SK-N-SH (cell line): ENCODE results near the gene DVL3. TPM values are rescaled to one million over a fixed set of nuclear protein-coding genes. Genes with fewer than 3 reads are reported as not detected.

Source experiments
- CTCF ChIA-PET: fragments of 300-600, 350-600 bp; formaldehyde crosslinking; extraction: SDS; loops from one replicate; lab custom pipeline; 2021; lab: Yijun Ruan, JAX
- POLR2A ChIA-PET: fragments of 350-600 bp; sonication (Branson Sonifier 250); formaldehyde crosslinking; extraction: SDS; loops from one replicate; lab custom pipeline; 2020; ENCODE audit warnings: antibody characterized with exemption, inconsistent platforms; lab: Yijun Ruan, JAX
- DNase-seq: peaks from one replicate; pipeline ENCODE4 v3.0.0; 2012
- H2AFZ ChIP-seq: fragments of 200-600 bp; sonication (generic); 2 replicates; pipeline ENCODE4 v1.8.1; 2016; ENCODE audit warnings: antibody characterized with exemption, mild to moderate bottlenecking, low read depth
- H3F3A ChIP-seq: fragments of 200-600 bp; sonication (generic); replicated peaks from 2 replicates; pipeline ENCODE3; 2016; ENCODE audit warnings: antibody characterized with exemption, mild to moderate bottlenecking; ENCODE audit not compliant: insufficient read depth
- H3K27ac ChIP-seq, 2 experiments: fragments of 200-500 bp in 1 of 2; fragments of 200-600 bp in 1 of 2; sonication (Bioruptor generic) in 1 of 2; sonication (generic), shearing (Covaris generic) in 1 of 2; 2 replicates each; pipeline versions ENCODE4 v1.5.1 to v1.6.1; 2014 to 2016; ENCODE audit warnings: low read depth in 2 of 2, inconsistent platforms in 1 of 2, low read length in 1 of 2, mild to moderate bottlenecking in 1 of 2, mixed read lengths in 1 of 2
- H3K27me3 ChIP-seq: fragments of 200-600 bp; sonication (generic), shearing (Covaris generic); 2 replicates; pipeline ENCODE4 v1.6.1; 2016; ENCODE audit warnings: mixed run types; ENCODE audit not compliant: insufficient read depth
- H3K36me3 ChIP-seq, 2 experiments: fragments of 200-500 bp in 1 of 2; fragments of 200-600 bp in 1 of 2; sonication (Bioruptor generic) in 1 of 2; sonication (generic) in 1 of 2; replicated peaks in 1 of 2; 2 replicates each; pipeline versions ENCODE3 to v1.5.1; 2014 to 2016; ENCODE audit warnings: low read length in 1 of 2, mild to moderate bottlenecking in 1 of 2; ENCODE audit not compliant: insufficient read depth in 2 of 2, control insufficient read depth in 1 of 2
- H3K4me1 ChIP-seq, 2 experiments: fragments of 200-500 bp in 1 of 2; fragments of 200-600 bp in 1 of 2; sonication (Bioruptor generic) in 1 of 2; sonication (generic), shearing (Covaris generic) in 1 of 2; 2 replicates each; pipeline versions ENCODE4 v1.5.1 to v1.6.1; 2014 to 2016; ENCODE audit warnings: low read depth in 1 of 2, low read length in 1 of 2, mixed run types in 1 of 2; ENCODE audit not compliant: insufficient read depth in 2 of 2, control insufficient read depth in 1 of 2
- H3K4me2 ChIP-seq: fragments of 200-600 bp; sonication (generic), shearing (Covaris generic); 2 replicates; pipeline ENCODE4 v1.6.1; 2017; ENCODE audit warnings: mixed run types
- H3K4me3 ChIP-seq, 2 experiments: fragments of 200-500 bp in 1 of 2; fragments of 200-600 bp in 1 of 2; sonication (Bioruptor generic) in 1 of 2; sonication (generic), shearing (Covaris generic) in 1 of 2; 2 replicates each; pipeline versions ENCODE4 v1.5.1 to v1.8.1; 2014 to 2016; ENCODE audit warnings: low read depth in 2 of 2, inconsistent platforms in 1 of 2, low read length in 1 of 2, mild to moderate bottlenecking in 1 of 2, mixed read lengths in 1 of 2, moderate library complexity in 1 of 2
- H3K79me2 ChIP-seq: fragments of 200-600 bp; sonication (generic); 2 replicates; pipeline ENCODE4 v1.8.1; 2017; ENCODE audit warnings: mild to moderate bottlenecking; ENCODE audit not compliant: insufficient read depth
- H3K9ac ChIP-seq: fragments of 200-600 bp; sonication (generic); 2 replicates; pipeline ENCODE4 v1.6.1; 2017; ENCODE audit warnings: mixed run types
- H3K9me2 ChIP-seq: fragments of 200-600 bp; sonication (generic); 2 replicates; pipeline ENCODE4 v1.6.1; 2017; ENCODE audit warnings: mixed run types
- H3K9me3 ChIP-seq: fragments of 200-600 bp; sonication (generic); 2 replicates; pipeline ENCODE4 v1.6.1; 2017; ENCODE audit warnings: mixed run types, mild to moderate bottlenecking, moderate library complexity
- H4K20me1 ChIP-seq: fragments of 200-600 bp; sonication (generic); 2 replicates; pipeline ENCODE4 v1.6.1; 2017; ENCODE audit warnings: mild to moderate bottlenecking, mixed run types; ENCODE audit not compliant: insufficient read depth
- ELF1 ChIP-seq: IDR thresholded peaks from 2 replicates; pipeline ENCODE4 v1.4.0; 2012
- FOSL2 ChIP-seq: IDR thresholded peaks from 2 replicates; pipeline ENCODE4 v1.4.0; 2012; ENCODE audit warnings: low read depth, mild to moderate bottlenecking, moderate library complexity, borderline replicate concordance
- NFIC ChIP-seq: IDR thresholded peaks from 2 replicates; pipeline ENCODE4 v1.4.0; 2012; ENCODE audit warnings: borderline replicate concordance
- POLR2AphosphoS5 ChIP-seq: IDR thresholded peaks from 2 replicates; pipeline ENCODE4 v1.6.1; 2012; ENCODE audit warnings: low read depth, low read length
- RCOR1 ChIP-seq: fragments of 150-350 bp; IDR thresholded peaks from 2 replicates; pipeline ENCODE4 v1.6.1; 2017; ENCODE audit warnings: antibody characterized with exemption, low read length
- RXRA ChIP-seq: IDR thresholded peaks from 2 replicates; pipeline ENCODE4 v1.4.0; 2012; ENCODE audit warnings: low read depth, mild to moderate bottlenecking, borderline replicate concordance
- SIN3A ChIP-seq: IDR thresholded peaks from 2 replicates; pipeline ENCODE4 v1.6.1; 2012; ENCODE audit warnings: low read depth, mild to moderate bottlenecking, low read length, moderate library complexity, borderline replicate concordance
- TEAD4 ChIP-seq: IDR thresholded peaks from 2 replicates; pipeline ENCODE4 v1.4.0; 2012; ENCODE audit warnings: mild to moderate bottlenecking, borderline replicate concordance; ENCODE audit not compliant: insufficient read depth
- YY1 ChIP-seq: IDR thresholded peaks from 2 replicates; pipeline ENCODE4 v1.4.0; 2012; ENCODE audit warnings: low read depth, mild to moderate bottlenecking
- ZBTB33 ChIP-seq: IDR thresholded peaks from 2 replicates; pipeline ENCODE4 v1.4.0; 2012; ENCODE audit warnings: low read depth, borderline replicate concordance
- WGBS: methylation state at CpG from one replicate; pipeline ENCODE4 v1.1.6; 2017; ENCODE audit warnings: low lambda C conversion rate; 5-methylcytosine and 5-hydroxymethylcytosine counted together
- polyA plus RNA-seq, 3 experiments: library from polyadenylated mRNA; depleted of rRNA; stranded (reverse); fragments of >200 nt; gene quantifications; 2 replicates each; pipeline ENCODE4 v1.2.3, GENCODE V29; 2012
- TF ChIP-seq, protein P1 (sequence below): fragments of 150-350 bp; IDR thresholded peaks from 2 replicates; pipeline ENCODE4 v1.6.1; 2016; ENCODE audit warnings: mild to moderate bottlenecking, low read depth, low read length
- TF ChIP-seq, protein P2 (sequence below): fragments of 200-600 bp; sonication (generic); IDR thresholded peaks from 2 replicates; pipeline ENCODE4 v1.6.1; 2017; ENCODE audit warnings: antibody characterized with exemption, mild to moderate bottlenecking, moderate library complexity
- TF ChIP-seq, protein P3 (sequence below): fragments of 150-350 bp; IDR thresholded peaks from 2 replicates; pipeline ENCODE4 v1.6.1; 2017; ENCODE audit warnings: antibody characterized with exemption, low read length, low read depth, borderline replicate concordance
- TF ChIP-seq, protein P4 (sequence below): IDR thresholded peaks from 2 replicates; pipeline ENCODE4 v1.6.1; 2012; ENCODE audit warnings: mild to moderate bottlenecking, low read depth, low read length, moderate library complexity
- TF ChIP-seq, protein P5 (sequence below): IDR thresholded peaks from 2 replicates; pipeline ENCODE4 v1.4.0; 2012; ENCODE audit warnings: low read depth
- TF ChIP-seq, protein P6 (sequence below): IDR thresholded peaks from 2 replicates; pipeline ENCODE4; 2012

The DVL3 gene
- polyA plus RNA-seq, 1 of the 3 experiments (the other 2 are of a cell fraction): 29.6 TPM

DNA sequence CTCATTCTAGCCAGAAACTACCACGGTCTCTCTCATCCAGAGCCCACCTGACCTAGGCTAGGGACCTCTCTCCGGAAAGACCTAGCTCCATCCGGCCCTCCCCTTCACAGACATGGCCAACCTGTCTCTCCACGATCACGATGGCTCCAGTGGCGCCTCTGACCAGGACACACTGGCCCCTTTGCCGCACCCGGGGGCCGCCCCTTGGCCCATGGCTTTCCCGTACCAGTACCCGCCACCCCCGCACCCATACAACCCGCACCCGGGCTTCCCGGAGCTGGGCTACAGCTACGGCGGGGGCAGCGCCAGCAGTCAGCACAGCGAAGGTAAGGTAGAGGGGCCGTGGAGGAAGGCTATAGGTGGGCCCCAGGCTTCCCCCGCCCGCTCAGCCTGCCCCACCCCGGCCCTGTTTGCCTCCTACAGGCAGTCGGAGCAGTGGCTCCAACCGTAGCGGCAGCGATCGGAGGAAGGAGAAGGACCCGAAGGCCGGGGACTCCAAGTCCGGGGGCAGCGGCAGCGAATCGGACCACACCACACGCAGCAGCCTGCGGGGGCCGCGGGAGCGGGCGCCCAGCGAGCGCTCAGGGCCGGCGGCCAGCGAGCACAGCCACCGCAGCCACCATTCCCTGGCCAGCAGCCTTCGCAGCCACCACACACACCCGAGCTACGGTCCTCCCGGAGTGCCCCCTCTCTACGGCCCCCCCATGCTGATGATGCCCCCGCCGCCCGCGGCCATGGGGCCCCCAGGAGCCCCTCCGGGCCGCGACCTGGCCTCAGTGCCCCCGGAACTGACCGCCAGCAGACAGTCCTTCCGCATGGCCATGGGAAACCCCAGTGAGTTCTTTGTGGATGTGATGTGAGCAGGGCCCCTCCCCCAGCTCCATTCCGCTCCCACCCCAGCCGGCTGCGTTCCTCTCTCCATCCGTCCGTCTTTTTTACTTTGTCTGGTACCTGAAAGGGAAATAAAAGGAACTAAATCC, 15.0 kb downstream of the DVL3 start:
- Histone ChIP-seq H3K9me3 (no peaks in the 10 kb centered on the region), H4K20me1 (peaks cover 11% of the 10 kb centered on the region), H2AFZ (no peak overlapping the region), H3K36me3 (peaks cover 34 to 77% of the 10 kb centered on the region in 2 experiments), H3K4me1 (peaks cover 7 to 8% of the 10 kb centered on the region in 2 experiments; a peak in 3 of 4 replicates), H3F3A (peaks cover 21% of the 10 kb centered on the region), H3K27ac (no peak overlapping the region), H3K27me3 (no peaks in the 10 kb centered on the region), H3K9ac (no peak overlapping the region), H3K9me2 (no peaks in the 10 kb centered on the region), H3K4me2 (no peak overlapping the region), H3K4me3 (no peak overlapping the region), H3K79me2 (peaks cover 6% of the 10 kb centered on the region)
- ChIA-PET POLR2A (no interaction called here), CTCF (interaction anchor here (0.7 to 1.2 kb wide), 3 partner anchors 12 to 115 kb away, joined by 3 read pairs; no protein-coding TSS in a partner anchor)
- TF ChIP-seq YY1 (no peak), ZBTB33 (no peak), NFIC (no peak), POLR2AphosphoS5 (no peak), SIN3A (no peak), FOSL2 (no peak), RXRA (no peak), TEAD4 (no peak), ELF1 (no peak), RCOR1 (no peak)
- TF ChIP-seq, protein P1, sequence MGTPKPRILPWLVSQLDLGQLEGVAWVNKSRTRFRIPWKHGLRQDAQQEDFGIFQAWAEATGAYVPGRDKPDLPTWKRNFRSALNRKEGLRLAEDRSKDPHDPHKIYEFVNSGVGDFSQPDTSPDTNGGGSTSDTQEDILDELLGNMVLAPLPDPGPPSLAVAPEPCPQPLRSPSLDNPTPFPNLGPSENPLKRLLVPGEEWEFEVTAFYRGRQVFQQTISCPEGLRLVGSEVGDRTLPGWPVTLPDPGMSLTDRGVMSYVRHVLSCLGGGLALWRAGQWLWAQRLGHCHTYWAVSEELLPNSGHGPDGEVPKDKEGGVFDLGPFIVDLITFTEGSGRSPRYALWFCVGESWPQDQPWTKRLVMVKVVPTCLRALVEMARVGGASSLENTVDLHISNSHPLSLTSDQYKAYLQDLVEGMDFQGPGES: no peak
- TF ChIP-seq, protein P2, sequence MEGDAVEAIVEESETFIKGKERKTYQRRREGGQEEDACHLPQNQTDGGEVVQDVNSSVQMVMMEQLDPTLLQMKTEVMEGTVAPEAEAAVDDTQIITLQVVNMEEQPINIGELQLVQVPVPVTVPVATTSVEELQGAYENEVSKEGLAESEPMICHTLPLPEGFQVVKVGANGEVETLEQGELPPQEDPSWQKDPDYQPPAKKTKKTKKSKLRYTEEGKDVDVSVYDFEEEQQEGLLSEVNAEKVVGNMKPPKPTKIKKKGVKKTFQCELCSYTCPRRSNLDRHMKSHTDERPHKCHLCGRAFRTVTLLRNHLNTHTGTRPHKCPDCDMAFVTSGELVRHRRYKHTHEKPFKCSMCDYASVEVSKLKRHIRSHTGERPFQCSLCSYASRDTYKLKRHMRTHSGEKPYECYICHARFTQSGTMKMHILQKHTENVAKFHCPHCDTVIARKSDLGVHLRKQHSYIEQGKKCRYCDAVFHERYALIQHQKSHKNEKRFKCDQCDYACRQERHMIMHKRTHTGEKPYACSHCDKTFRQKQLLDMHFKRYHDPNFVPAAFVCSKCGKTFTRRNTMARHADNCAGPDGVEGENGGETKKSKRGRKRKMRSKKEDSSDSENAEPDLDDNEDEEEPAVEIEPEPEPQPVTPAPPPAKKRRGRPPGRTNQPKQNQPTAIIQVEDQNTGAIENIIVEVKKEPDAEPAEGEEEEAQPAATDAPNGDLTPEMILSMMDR: no peak
- TF ChIP-seq, protein P3, sequence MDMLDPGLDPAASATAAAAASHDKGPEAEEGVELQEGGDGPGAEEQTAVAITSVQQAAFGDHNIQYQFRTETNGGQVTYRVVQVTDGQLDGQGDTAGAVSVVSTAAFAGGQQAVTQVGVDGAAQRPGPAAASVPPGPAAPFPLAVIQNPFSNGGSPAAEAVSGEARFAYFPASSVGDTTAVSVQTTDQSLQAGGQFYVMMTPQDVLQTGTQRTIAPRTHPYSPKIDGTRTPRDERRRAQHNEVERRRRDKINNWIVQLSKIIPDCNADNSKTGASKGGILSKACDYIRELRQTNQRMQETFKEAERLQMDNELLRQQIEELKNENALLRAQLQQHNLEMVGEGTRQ: no peak
- TF ChIP-seq, protein P4, sequence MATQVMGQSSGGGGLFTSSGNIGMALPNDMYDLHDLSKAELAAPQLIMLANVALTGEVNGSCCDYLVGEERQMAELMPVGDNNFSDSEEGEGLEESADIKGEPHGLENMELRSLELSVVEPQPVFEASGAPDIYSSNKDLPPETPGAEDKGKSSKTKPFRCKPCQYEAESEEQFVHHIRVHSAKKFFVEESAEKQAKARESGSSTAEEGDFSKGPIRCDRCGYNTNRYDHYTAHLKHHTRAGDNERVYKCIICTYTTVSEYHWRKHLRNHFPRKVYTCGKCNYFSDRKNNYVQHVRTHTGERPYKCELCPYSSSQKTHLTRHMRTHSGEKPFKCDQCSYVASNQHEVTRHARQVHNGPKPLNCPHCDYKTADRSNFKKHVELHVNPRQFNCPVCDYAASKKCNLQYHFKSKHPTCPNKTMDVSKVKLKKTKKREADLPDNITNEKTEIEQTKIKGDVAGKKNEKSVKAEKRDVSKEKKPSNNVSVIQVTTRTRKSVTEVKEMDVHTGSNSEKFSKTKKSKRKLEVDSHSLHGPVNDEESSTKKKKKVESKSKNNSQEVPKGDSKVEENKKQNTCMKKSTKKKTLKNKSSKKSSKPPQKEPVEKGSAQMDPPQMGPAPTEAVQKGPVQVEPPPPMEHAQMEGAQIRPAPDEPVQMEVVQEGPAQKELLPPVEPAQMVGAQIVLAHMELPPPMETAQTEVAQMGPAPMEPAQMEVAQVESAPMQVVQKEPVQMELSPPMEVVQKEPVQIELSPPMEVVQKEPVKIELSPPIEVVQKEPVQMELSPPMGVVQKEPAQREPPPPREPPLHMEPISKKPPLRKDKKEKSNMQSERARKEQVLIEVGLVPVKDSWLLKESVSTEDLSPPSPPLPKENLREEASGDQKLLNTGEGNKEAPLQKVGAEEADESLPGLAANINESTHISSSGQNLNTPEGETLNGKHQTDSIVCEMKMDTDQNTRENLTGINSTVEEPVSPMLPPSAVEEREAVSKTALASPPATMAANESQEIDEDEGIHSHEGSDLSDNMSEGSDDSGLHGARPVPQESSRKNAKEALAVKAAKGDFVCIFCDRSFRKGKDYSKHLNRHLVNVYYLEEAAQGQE: no peak
- TF ChIP-seq, protein P5, sequence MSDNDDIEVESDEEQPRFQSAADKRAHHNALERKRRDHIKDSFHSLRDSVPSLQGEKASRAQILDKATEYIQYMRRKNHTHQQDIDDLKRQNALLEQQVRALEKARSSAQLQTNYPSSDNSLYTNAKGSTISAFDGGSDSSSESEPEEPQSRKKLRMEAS: no peak
- TF ChIP-seq, protein P6, sequence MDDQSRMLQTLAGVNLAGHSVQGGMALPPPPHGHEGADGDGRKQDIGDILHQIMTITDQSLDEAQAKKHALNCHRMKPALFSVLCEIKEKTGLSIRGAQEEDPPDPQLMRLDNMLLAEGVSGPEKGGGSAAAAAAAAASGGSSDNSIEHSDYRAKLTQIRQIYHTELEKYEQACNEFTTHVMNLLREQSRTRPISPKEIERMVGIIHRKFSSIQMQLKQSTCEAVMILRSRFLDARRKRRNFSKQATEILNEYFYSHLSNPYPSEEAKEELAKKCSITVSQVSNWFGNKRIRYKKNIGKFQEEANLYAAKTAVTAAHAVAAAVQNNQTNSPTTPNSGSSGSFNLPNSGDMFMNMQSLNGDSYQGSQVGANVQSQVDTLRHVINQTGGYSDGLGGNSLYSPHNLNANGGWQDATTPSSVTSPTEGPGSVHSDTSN: no peak
- no peak for DNase-seq
- 97% methylated on average over 19 of the region's 66 CpGs for WGBS
